ENCODE measurements around the gene AGO3. TPM values are rescaled to one million over a fixed set of nuclear protein-coding genes. Genes with fewer than 3 reads are reported as not detected.
A peak's percentile ranks its signal among the peaks of the same experiment; 100 is the strongest.

The AGO3 gene
- total and polyA plus RNA-seq, 2 experiments from 2014 or later: 19.2 to 27.3 TPM

GRCh38 chr1:36087233-36088123 lies 156.6 kb downstream of the AGO3 start:
- H3K27ac ChIP-seq (ENCODE audit: low read depth): no peak overlapping the region
- no peak for DNase-seq (ENCODE audit: low spot score)
- peak overlapping the region; percentile 13; the same call in 1 of the 3 replicates for H3K4me3 Mint-ChIP-seq

GRCh38 chr1:36088265-36088576 lies 157.3 kb downstream of the AGO3 start:
- H3K4me3 ChIP-seq: peak overlapping the region; percentile 95
- DNase-seq (ENCODE audit: low spot score) (no peak), ATAC-seq (peak; percentile 11)
- peaks cover 6% of the 10 kb centered on the region; the same call in 1 of the 2 replicates for H3K4me1 ChIP-seq (ENCODE audit: insufficient read depth)
- no peaks in the 10 kb centered on the region for H3K9me2 ChIP-seq (ENCODE audit: insufficient read depth)
- peaks cover 3% of the 10 kb centered on the region; the same call in 1 of the 2 replicates for H4K20me1 ChIP-seq (replicated peaks; ENCODE audit: insufficient read depth)
- H3K27ac Mint-ChIP-seq: no peak overlapping the region
- peaks cover 14% of the 10 kb centered on the region for H3K4me1 Mint-ChIP-seq
- H3K9me3 Mint-ChIP-seq: no peaks in the 10 kb centered on the region; the same call in 2 of the 3 replicates
- H3F3A ChIP-seq (replicated peaks; ENCODE audit: low read depth): 0 out of 2 replicates have a peak, but pooled peaks cover 8% of the 10 kb centered on the region
- peaks cover 17% of the 10 kb centered on the region for H3K36me3 Mint-ChIP-seq (ENCODE audit: low read depth)
- H3K27ac ChIP-seq (ENCODE audit: low read depth): no peak overlapping the region
- H3K27me3 Mint-ChIP-seq (ENCODE audit: insufficient read depth, low read depth, poor library complexity): peaks cover 9% of the 10 kb centered on the region
- H3K36me3 ChIP-seq (ENCODE audit: insufficient read depth): peaks cover 9% of the 10 kb centered on the region; the same call in 1 of the 2 replicates
- H3K4me3 Mint-ChIP-seq: peak overlapping the region; percentile 91; the same call in 2 of the 3 replicates
- peaks cover 4% of the 10 kb centered on the region; the same call in 1 of the 2 replicates for H3K27me3 ChIP-seq (ENCODE audit: insufficient read depth)
- peaks cover 13% of the 10 kb centered on the region for H3K79me2 ChIP-seq (replicated peaks; ENCODE audit: insufficient read depth)
- peak overlapping the region; percentile 98 for H2AFZ ChIP-seq
- peak overlapping the region; percentile 76 for H3K4me2 ChIP-seq
- TF ChIP-seq REST (IDR thresholded peaks at IDR 0.05; ENCODE audit: unreplicated experiment) (no peak), EZH2phosphoT487 (IDR thresholded peaks at IDR 0.05; ENCODE audit: unreplicated experiment) (no peak), ZNF114 (CRISPR knock-in tag; IDR thresholded peaks at IDR 0.05) (no peak), EZH2 (IDR thresholded peaks at IDR 0.05; ENCODE audit: low read depth, unreplicated experiment) (no peak), NANOG (IDR thresholded peaks at IDR 0.05; ENCODE audit: borderline replicate concordance) (no peak), STAT1 (IDR thresholded peaks at IDR 0.05; ENCODE audit: unreplicated experiment) (no peak), POLR2AphosphoS5 (IDR thresholded peaks at IDR 0.05; ENCODE audit: low read depth) (no peak)

More at GRCh38 chr1:36087233-36088123, 156.6 kb downstream of the AGO3 start:
- peaks cover 3% of the 10 kb centered on the region; the same call in 1 of the 2 replicates for H4K20me1 ChIP-seq (replicated peaks; ENCODE audit: insufficient read depth)
- no peaks in the 10 kb centered on the region for H3K9me2 ChIP-seq (ENCODE audit: insufficient read depth)
- H3K79me2 ChIP-seq (replicated peaks; ENCODE audit: insufficient read depth): peaks cover 13% of the 10 kb centered on the region
- Mint-ChIP-seq H3K27ac (no peak overlapping the region), H3K9me3 (no peaks in the 10 kb centered on the region; the same call in 2 of the 3 replicates), H3K4me1 (peaks cover 14% of the 10 kb centered on the region), H3K36me3 (ENCODE audit: low read depth) (peaks cover 10% of the 10 kb centered on the region), H3K27me3 (ENCODE audit: insufficient read depth, low read depth, poor library complexity) (peaks cover 9% of the 10 kb centered on the region)
- no peak overlapping the region for H3K4me3 ChIP-seq
- H2AFZ ChIP-seq: no peak overlapping the region
- H3K36me3 ChIP-seq (ENCODE audit: insufficient read depth): 0 out of 2 replicates have a peak, but pooled peaks cover 1% of the 10 kb centered on the region
- TF ChIP-seq EZH2phosphoT487 (IDR thresholded peaks at IDR 0.05; ENCODE audit: unreplicated experiment) (no peak), CTCF (conservative IDR thresholded peaks at IDR 0.05; ENCODE audit: low read depth in 2 of 2) (peak in 1 of 2 experiments; percentile 33; a peak in 2 of 4 replicates)
- no peak for ATAC-seq
- peaks cover 9% of the 10 kb centered on the region; the same call in 1 of the 2 replicates for H3K27me3 ChIP-seq (ENCODE audit: insufficient read depth)
- H3K4me2 ChIP-seq: no peak overlapping the region
- H3F3A ChIP-seq (replicated peaks; ENCODE audit: low read depth): 0 out of 2 replicates have a peak, but pooled peaks cover 10% of the 10 kb centered on the region
- H3K4me1 ChIP-seq (ENCODE audit: insufficient read depth): peaks cover 6% of the 10 kb centered on the region; the same call in 1 of the 2 replicates
